ENCODE measurements around the gene MYOCOS.

MYOCOS gene, protein sequence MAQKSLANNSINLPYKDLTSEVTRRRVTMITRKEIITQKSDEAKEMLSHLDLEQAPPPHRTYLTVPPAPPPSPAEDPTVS

DNA sequence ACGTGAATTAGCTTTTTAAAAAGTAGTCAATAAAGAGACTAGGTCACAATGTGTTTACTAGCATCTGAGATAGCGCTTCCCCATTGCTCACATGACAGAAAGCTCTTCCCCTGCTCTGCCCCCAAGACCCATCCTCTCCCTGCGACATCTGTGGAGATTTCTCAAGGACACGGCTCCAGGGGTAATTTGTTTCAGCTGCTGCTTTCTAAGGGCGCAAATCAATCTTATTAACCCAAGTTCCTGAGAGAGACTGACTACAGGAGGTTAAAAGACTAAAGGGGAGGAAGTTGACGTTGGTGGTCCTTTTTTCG lies at the start of gene MYOCOS:
MYOCOS (plus strand) TSS at position 92 of the 311 bp plus-strand sequence. CDS start 1,641 bp downstream, outside the sequence.
- Histone ChIP-seq H3K36me3 (ENCODE audit: control insufficient read depth, insufficient read depth, low read length, severe bottlenecking) (no peaks in the 10 kb centered on the region), H3K4me3 (ENCODE audit: low read length) (no peak within 1 kb of the TSS), H3K9me3 (ENCODE audit: control insufficient read depth, low read length) (no peaks in the 10 kb centered on the region), H3K9ac (ENCODE audit: low read length) (no peak within 1 kb of the TSS), H3K27me3 (replicated peaks; ENCODE audit: control insufficient read depth, insufficient read depth, low read length) (peaks cover 6% of the 10 kb centered on the region), H3K4me1 (ENCODE audit: control insufficient read depth, insufficient read depth, low read length) (no peaks in the 10 kb centered on the region)
- no peak for DNase-seq (ENCODE audit: low read depth)

DNA sequence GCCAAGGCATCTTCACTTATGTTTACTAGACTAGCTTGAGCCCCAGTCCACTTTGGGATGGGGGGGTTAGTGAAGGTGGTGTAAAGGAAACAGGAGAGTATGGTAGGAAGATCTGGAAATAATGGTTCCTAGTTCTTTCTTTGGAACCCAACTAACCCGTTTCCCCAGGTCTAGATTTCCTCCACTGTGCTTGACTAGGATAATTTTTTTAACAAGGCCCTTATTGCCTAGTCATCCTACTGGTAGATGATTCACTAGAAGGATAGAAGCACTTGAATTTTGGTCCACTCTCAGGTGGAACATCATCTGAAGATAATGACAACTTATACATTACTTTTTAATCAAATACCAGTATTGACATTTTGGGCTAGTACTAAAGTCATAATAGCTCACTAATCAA lies 45.9 kb upstream of the MYOCOS start:
- H3K27me3 ChIP-seq (replicated peaks; ENCODE audit: control insufficient read depth, insufficient read depth, low read length): no peaks in the 10 kb centered on the region
- DNase-seq (ENCODE audit: low read depth): no peak
- H3K4me3 ChIP-seq (ENCODE audit: low read length): no peak overlapping the region
- H3K9ac ChIP-seq (ENCODE audit: low read length): no peak overlapping the region
- no peaks in the 10 kb centered on the region for H3K9me3 ChIP-seq (ENCODE audit: control insufficient read depth, low read length)
- no peaks in the 10 kb centered on the region for H3K4me1 ChIP-seq (ENCODE audit: control insufficient read depth, insufficient read depth, low read length)
- H3K36me3 ChIP-seq (ENCODE audit: control insufficient read depth, insufficient read depth, low read length, severe bottlenecking): peaks cover 87% of the 10 kb centered on the region

DNA sequence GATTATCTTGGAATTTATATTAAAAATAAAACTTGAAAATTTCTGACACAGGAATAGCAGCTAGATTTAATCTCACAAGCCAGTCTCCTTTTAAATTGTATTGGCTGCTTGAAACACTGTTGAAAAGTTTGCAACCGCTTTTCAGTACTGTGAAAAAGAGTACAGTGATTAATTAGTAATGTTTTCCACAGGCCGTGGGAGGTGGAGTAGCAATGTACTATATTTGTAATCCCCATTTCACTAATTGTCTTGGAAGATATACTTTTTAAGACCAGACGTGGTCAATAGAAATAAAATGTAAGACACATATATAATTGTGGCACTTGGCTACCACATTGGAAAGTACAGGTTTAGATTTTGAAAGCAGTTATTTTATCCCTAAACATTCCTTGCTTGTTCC lies 40.8 kb upstream of the MYOCOS start:
- Histone ChIP-seq H3K36me3 (ENCODE audit: control insufficient read depth, insufficient read depth, low read length, severe bottlenecking) (peaks cover 94% of the 10 kb centered on the region), H3K4me1 (ENCODE audit: control insufficient read depth, insufficient read depth, low read length) (no peaks in the 10 kb centered on the region), H3K9me3 (ENCODE audit: control insufficient read depth, low read length) (no peaks in the 10 kb centered on the region), H3K27me3 (replicated peaks; ENCODE audit: control insufficient read depth, insufficient read depth, low read length) (no peaks in the 10 kb centered on the region), H3K9ac (ENCODE audit: low read length) (no peak overlapping the region), H3K4me3 (ENCODE audit: low read length) (no peak overlapping the region)
- no peak for DNase-seq (ENCODE audit: low read depth)

DNA sequence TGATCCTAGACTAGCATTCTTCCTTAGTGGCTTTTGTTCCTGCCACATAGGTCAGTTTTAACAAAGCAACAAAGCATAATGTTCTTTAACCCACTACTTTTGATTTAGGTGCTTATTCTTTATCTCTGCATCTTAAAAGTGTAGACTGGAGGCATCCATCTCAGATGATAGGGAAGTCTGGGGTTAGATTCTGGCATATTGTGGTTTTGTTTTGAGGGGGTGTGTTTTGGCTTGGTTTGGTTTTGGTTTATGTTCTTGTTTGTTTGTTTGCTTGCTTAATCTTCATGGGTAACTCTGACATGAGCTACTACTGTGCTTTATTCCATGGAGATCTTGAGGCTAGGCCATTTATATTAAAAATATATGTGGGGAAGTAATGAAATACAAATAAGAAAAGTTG lies 40.3 kb upstream of the MYOCOS start:
- no peak for DNase-seq (ENCODE audit: low read depth)
- H3K9ac ChIP-seq (ENCODE audit: low read length): no peak overlapping the region
- H3K27me3 ChIP-seq (replicated peaks; ENCODE audit: control insufficient read depth, insufficient read depth, low read length): no peaks in the 10 kb centered on the region
- no peaks in the 10 kb centered on the region for H3K9me3 ChIP-seq (ENCODE audit: control insufficient read depth, low read length)
- H3K4me3 ChIP-seq (ENCODE audit: low read length): no peak overlapping the region
- H3K4me1 ChIP-seq (ENCODE audit: control insufficient read depth, insufficient read depth, low read length): no peaks in the 10 kb centered on the region
- peaks cover 91% of the 10 kb centered on the region for H3K36me3 ChIP-seq (ENCODE audit: control insufficient read depth, insufficient read depth, low read length, severe bottlenecking)

DNA sequence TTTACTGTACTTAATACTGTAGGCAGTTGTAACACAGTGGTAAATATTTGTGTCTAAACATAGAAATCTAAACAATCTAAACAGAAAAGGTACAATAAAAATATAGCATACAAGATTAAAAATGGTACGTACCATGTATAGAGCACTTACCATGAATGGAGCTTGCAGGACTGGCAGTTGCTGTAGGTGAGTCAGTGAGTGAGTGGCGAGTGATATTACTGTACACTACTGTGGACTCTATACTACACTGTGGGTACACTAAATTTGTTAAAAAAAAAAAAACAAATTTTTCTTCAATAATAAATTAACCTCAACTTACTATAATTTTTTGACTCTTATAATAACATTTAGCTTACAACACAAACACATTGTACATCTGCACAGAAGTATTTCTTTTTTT lies 39.5 kb upstream of the MYOCOS start:
- Histone ChIP-seq H3K36me3 (ENCODE audit: control insufficient read depth, insufficient read depth, low read length, severe bottlenecking) (peaks cover 91% of the 10 kb centered on the region), H3K4me1 (ENCODE audit: control insufficient read depth, insufficient read depth, low read length) (no peaks in the 10 kb centered on the region), H3K4me3 (ENCODE audit: low read length) (no peak overlapping the region), H3K9ac (ENCODE audit: low read length) (no peak overlapping the region), H3K9me3 (ENCODE audit: control insufficient read depth, low read length) (no peaks in the 10 kb centered on the region), H3K27me3 (replicated peaks; ENCODE audit: control insufficient read depth, insufficient read depth, low read length) (no peaks in the 10 kb centered on the region)
- DNase-seq (ENCODE audit: low read depth): no peak

DNA sequence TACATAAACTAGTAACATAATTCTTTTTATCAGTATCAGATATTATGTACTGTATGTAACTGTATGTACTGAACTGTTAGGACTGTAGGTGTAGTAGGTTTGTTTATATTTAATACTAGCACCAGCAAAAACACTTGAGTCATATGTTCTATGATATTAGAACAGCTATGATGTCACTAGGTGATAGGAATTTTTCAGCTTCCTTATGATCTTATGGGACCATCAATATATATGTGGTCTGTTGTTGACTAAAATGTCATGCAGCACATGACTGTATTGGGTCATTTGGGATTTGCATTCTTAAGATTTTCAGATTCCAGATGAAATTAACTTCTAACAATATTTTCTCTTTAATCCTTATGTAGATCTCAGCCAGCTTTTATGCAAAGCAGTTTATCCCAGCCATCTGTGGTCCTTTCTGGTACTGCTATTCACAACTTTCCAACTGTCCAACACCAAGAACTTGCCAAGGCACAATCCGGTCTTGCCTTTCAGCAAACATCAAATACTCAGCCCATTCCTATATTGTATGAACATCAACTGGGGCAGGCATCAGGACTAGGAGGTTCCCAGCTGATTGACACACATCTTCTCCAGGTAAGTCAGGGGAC lies 38.3 kb upstream of the MYOCOS start:
- no peaks in the 10 kb centered on the region for H3K9me3 ChIP-seq (ENCODE audit: control insufficient read depth, low read length)
- H3K36me3 ChIP-seq (ENCODE audit: control insufficient read depth, insufficient read depth, low read length, severe bottlenecking): peaks cover 91% of the 10 kb centered on the region
- DNase-seq (ENCODE audit: low read depth): peak; percentile 6
- H3K4me3 ChIP-seq (ENCODE audit: low read length): no peak overlapping the region
- no peak overlapping the region for H3K9ac ChIP-seq (ENCODE audit: low read length)
- H3K4me1 ChIP-seq (ENCODE audit: control insufficient read depth, insufficient read depth, low read length): no peaks in the 10 kb centered on the region
- H3K27me3 ChIP-seq (replicated peaks; ENCODE audit: control insufficient read depth, insufficient read depth, low read length): no peaks in the 10 kb centered on the region

DNA sequence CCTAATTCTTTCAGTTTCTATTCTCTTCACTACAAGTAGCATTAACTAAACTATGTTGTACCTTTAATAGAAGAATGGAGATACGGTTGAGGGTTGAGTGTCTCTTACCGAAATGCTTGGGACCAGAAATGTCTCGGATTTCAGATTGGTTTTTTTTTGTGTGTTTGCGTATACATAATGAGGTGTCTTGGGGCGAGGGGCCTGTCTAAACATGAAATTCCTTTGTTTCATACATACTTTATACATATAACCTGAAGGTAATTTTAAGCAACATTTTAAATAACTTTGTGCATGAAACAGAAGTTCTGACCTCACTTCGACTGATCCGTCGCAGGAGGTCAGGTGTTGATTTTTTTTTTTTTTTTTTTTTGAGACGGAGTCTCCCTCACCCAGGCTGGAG lies 36.3 kb upstream of the MYOCOS start:
- peaks cover 90% of the 10 kb centered on the region for H3K36me3 ChIP-seq (ENCODE audit: control insufficient read depth, insufficient read depth, low read length, severe bottlenecking)
- no peaks in the 10 kb centered on the region for H3K9me3 ChIP-seq (ENCODE audit: control insufficient read depth, low read length)
- H3K27me3 ChIP-seq (replicated peaks; ENCODE audit: control insufficient read depth, insufficient read depth, low read length): no peaks in the 10 kb centered on the region
- H3K4me3 ChIP-seq (ENCODE audit: low read length): no peak overlapping the region
- no peak overlapping the region for H3K9ac ChIP-seq (ENCODE audit: low read length)
- no peak for DNase-seq (ENCODE audit: low read depth)
- H3K4me1 ChIP-seq (ENCODE audit: control insufficient read depth, insufficient read depth, low read length): peaks cover 4% of the 10 kb centered on the region

DNA sequence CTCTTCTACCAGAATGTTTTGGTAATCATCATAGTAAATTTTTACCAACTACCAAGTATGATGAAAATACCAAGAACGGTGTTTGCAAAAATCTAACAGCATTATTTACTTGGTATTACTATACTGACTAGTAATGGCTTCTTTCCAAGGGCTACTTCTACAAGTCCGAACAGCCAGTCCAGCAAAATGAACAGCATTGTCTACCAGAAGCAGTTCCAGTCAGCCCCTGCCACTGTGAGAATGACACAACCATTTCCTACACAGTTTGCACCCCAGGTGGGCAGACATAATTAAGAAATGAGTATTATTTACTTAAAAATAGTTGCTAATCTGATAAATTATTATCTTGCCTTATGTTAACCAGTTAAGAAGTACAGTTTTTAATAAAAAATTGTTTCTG lies 33.8 kb upstream of the MYOCOS start:
- Histone ChIP-seq H3K36me3 (ENCODE audit: control insufficient read depth, insufficient read depth, low read length, severe bottlenecking) (peaks cover 89% of the 10 kb centered on the region), H3K4me3 (ENCODE audit: low read length) (no peak overlapping the region)

DNA sequence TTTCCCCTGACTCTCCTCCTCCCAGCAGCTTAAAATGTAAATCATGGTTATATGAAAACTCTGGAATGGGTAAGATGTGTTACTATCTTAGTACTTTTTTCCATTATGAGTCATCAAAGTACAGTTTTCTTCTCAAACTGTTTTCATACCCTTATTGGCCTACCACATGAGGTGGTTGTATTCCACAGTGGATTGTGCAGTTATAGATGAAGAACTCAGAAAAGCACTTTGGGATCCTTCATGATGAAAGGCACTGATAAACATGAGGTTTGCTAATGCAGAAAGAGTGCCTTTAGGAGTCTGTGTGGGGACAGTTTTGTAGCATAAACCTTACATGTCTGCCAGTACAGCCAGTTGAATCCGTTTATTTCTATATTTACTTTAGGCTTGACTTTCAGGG lies 32.0 kb upstream of the MYOCOS start:
- peaks cover 75% of the 10 kb centered on the region for H3K36me3 ChIP-seq (ENCODE audit: control insufficient read depth, insufficient read depth, low read length, severe bottlenecking)
- peak; percentile 54 for DNase-seq (ENCODE audit: low read depth)
- no peaks in the 10 kb centered on the region for H3K27me3 ChIP-seq (replicated peaks; ENCODE audit: control insufficient read depth, insufficient read depth, low read length)
- H3K4me3 ChIP-seq (ENCODE audit: low read length): no peak overlapping the region
- H3K4me1 ChIP-seq (ENCODE audit: control insufficient read depth, insufficient read depth, low read length): peaks cover 4% of the 10 kb centered on the region
- no peaks in the 10 kb centered on the region for H3K9me3 ChIP-seq (ENCODE audit: control insufficient read depth, low read length)
- H3K9ac ChIP-seq (ENCODE audit: low read length): no peak overlapping the region

More for the DNA sequence above, 33.8 kb upstream of the MYOCOS start:
- no peak for DNase-seq (ENCODE audit: low read depth)
- no peaks in the 10 kb centered on the region for H3K27me3 ChIP-seq (replicated peaks; ENCODE audit: control insufficient read depth, insufficient read depth, low read length)
- peaks cover 4% of the 10 kb centered on the region for H3K4me1 ChIP-seq (ENCODE audit: control insufficient read depth, insufficient read depth, low read length)
- no peak overlapping the region for H3K9ac ChIP-seq (ENCODE audit: low read length)
- no peaks in the 10 kb centered on the region for H3K9me3 ChIP-seq (ENCODE audit: control insufficient read depth, low read length)

DNA sequence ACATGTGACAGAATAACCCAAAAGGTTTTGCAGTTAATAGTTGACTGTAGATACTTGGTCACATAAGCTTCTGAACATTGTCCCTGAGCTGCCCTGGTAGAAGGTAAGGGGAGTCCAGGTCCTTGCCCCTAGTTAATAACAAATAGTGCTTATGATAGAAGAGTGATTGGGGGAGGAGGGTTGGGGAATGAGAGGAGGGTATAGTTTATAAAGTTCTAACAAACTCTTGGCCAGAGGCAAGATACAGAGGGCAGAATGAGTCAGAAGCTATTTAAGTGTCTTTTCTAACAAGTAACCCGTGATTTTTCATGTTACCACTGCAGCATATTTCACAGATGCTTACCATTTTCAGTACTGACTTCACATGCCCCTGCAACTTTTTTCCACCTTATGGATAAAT lies 26.7 kb upstream of the MYOCOS start:
- Histone ChIP-seq H3K9ac (ENCODE audit: low read length) (no peak overlapping the region), H3K4me1 (ENCODE audit: control insufficient read depth, insufficient read depth, low read length) (peaks cover 15% of the 10 kb centered on the region), H3K9me3 (ENCODE audit: control insufficient read depth, low read length) (no peaks in the 10 kb centered on the region), H3K36me3 (ENCODE audit: control insufficient read depth, insufficient read depth, low read length, severe bottlenecking) (peaks cover 30% of the 10 kb centered on the region), H3K4me3 (ENCODE audit: low read length) (no peak overlapping the region), H3K27me3 (replicated peaks; ENCODE audit: control insufficient read depth, insufficient read depth, low read length) (no peaks in the 10 kb centered on the region)
- peak; percentile 13 for DNase-seq (ENCODE audit: low read depth)

DNA sequence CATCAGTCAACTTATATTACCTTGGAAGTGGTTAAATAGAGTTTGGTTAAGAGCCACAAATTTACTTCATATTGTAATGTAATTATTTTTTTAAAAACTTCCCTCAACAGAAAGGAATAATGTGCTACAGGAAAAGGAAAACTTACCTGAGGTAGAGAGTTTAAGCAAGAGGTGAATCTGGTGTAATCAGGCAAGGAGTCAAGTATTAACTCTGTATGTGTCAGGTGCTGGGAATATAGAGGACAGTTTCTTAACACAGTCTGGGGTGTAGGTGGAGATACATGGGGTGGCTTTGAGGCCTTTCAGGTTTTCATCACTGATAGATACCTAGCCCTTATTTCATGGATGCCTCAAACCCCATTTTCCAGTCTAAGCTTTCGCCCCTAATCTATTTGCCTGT lies 25.9 kb upstream of the MYOCOS start:
- no peak for DNase-seq (ENCODE audit: low read depth)
- no peaks in the 10 kb centered on the region for H3K27me3 ChIP-seq (replicated peaks; ENCODE audit: control insufficient read depth, insufficient read depth, low read length)
- peaks cover 13% of the 10 kb centered on the region for H3K4me1 ChIP-seq (ENCODE audit: control insufficient read depth, insufficient read depth, low read length)
- no peak overlapping the region for H3K4me3 ChIP-seq (ENCODE audit: low read length)
- peaks cover 22% of the 10 kb centered on the region for H3K36me3 ChIP-seq (ENCODE audit: control insufficient read depth, insufficient read depth, low read length, severe bottlenecking)
- H3K9ac ChIP-seq (ENCODE audit: low read length): no peak overlapping the region
- no peaks in the 10 kb centered on the region for H3K9me3 ChIP-seq (ENCODE audit: control insufficient read depth, low read length)

DNA sequence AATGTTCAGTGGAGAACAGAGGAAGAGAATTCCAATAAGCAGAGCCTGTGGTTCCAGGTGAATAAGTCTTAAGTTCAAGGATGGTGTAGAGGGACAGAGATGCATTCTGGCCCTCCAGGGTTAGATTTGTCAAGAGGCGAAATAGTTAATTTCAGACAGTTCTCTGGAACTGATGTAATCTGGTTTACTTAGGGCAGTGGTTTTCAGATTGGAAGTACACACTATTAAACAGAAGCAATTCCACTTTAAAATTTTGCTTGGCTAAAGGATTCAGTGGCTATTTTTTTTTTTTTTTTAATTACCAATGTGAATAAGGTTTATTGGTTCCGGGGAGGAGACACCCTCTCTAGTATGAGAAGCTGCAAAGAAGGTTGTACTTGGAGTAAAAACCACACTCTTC lies 25.3 kb upstream of the MYOCOS start:
- peaks cover 13% of the 10 kb centered on the region for H3K4me1 ChIP-seq (ENCODE audit: control insufficient read depth, insufficient read depth, low read length)
- H3K9me3 ChIP-seq (ENCODE audit: control insufficient read depth, low read length): no peaks in the 10 kb centered on the region

More for the DNA sequence above, 25.3 kb upstream of the MYOCOS start:
- no peak for DNase-seq (ENCODE audit: low read depth)
- Histone ChIP-seq H3K27me3 (replicated peaks; ENCODE audit: control insufficient read depth, insufficient read depth, low read length) (no peaks in the 10 kb centered on the region), H3K4me3 (ENCODE audit: low read length) (no peak overlapping the region), H3K9ac (ENCODE audit: low read length) (no peak overlapping the region), H3K36me3 (ENCODE audit: control insufficient read depth, insufficient read depth, low read length, severe bottlenecking) (peaks cover 16% of the 10 kb centered on the region)
